Kidney epithelial cell (primary cell): ENCODE data around the gene C12orf50. TPM values are rescaled to one million over a fixed set of nuclear protein-coding genes. Genes with fewer than 3 reads are reported as not detected.

Experiments used
- DNase-seq: peaks from one replicate; pipeline ENCODE4 v3.0.0-alpha.2; 2010; ENCODE audit warnings: low read depth
- H3K27me3 ChIP-seq: 2 replicates; pipeline ENCODE4 v1.6.0; 2011; ENCODE audit warnings: low read length; ENCODE audit not compliant: control insufficient read depth, insufficient read depth
- H3K36me3 ChIP-seq: 2 replicates; pipeline ENCODE4 v1.5.1; 2011; ENCODE audit warnings: low read length; ENCODE audit not compliant: control insufficient read depth, insufficient read depth
- H3K4me3 ChIP-seq: 2 replicates; pipeline ENCODE4 v1.5.1; 2011; ENCODE audit warnings: low read depth, mild to moderate bottlenecking, control low read depth, low read length
- total RNA-seq: library from RNA; depleted of rRNA; stranded (reverse); fragments of >200 nt; gene quantifications from 2 replicates; pipeline ENCODE4 v1.2.3, GENCODE V29; 2015
- TF ChIP-seq, protein P1 (sequence below): IDR thresholded peaks from 2 replicates; pipeline ENCODE4 v1.5.1; 2011; ENCODE audit warnings: mild to moderate bottlenecking, moderate library complexity, low read length, control low read depth, inconsistent platforms; ENCODE audit not compliant: insufficient read depth, poor library complexity, severe bottlenecking

C12orf50 gene
- total RNA-seq, 1 donor from 2014 or later = not detected

DNA sequence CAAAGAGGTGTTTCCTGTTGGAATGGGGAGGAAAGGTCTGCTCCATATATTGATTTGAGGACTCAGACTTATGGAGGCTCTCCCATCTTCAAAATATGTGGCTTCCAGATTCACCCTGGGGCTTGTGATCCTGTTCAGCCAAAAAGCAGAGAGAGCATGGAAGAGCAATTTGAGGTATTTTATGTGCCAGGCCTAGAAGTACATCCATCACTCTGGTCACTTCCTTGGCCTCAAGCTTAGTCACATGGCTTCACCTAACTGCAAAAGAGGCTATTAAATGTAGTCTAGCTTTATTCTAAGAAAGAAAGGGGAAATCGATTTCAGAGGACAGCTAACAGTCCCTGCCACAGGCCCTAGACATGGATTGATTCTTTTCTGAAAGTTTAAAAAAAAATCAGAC, 86.2 kb downstream of the C12orf50 start:
- H3K4me3 ChIP-seq = no peak overlapping the region
- H3K36me3 ChIP-seq = no peaks in the 10 kb centered on the region
- TF ChIP-seq, protein P1, sequence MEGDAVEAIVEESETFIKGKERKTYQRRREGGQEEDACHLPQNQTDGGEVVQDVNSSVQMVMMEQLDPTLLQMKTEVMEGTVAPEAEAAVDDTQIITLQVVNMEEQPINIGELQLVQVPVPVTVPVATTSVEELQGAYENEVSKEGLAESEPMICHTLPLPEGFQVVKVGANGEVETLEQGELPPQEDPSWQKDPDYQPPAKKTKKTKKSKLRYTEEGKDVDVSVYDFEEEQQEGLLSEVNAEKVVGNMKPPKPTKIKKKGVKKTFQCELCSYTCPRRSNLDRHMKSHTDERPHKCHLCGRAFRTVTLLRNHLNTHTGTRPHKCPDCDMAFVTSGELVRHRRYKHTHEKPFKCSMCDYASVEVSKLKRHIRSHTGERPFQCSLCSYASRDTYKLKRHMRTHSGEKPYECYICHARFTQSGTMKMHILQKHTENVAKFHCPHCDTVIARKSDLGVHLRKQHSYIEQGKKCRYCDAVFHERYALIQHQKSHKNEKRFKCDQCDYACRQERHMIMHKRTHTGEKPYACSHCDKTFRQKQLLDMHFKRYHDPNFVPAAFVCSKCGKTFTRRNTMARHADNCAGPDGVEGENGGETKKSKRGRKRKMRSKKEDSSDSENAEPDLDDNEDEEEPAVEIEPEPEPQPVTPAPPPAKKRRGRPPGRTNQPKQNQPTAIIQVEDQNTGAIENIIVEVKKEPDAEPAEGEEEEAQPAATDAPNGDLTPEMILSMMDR = no peak
- H3K27me3 ChIP-seq = no peaks in the 10 kb centered on the region
- DNase-seq = no peak

DNA sequence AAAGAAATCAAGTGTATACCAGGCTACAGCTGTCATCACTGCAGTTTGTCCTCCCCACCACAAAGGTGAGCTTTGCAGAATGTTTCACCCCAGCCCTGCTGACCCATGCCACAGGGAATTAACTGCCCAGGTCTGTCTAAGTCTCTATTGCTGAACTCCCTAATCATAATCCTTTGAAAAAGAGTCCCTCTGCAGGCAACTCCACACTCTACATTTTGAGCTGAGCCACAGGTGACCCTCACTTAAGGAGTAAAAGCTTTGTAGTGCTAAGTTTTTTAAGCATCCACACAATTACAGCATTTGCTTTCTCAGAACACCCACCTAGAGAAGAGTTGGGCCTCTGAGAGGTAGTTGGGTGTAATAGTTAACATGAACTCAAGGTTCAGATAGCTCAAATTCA, 90.0 kb downstream of the C12orf50 start:
- H3K4me3 ChIP-seq = no peak overlapping the region
- TF ChIP-seq, protein P1 = no peak
- no peaks in the 10 kb centered on the region for H3K27me3 ChIP-seq
- no peak for DNase-seq
- no peaks in the 10 kb centered on the region for H3K36me3 ChIP-seq

GRCh38 chr12:87935216-87935615, 94.0 kb downstream of the C12orf50 start:
- no peak for DNase-seq
- H3K27me3 ChIP-seq = no peaks in the 10 kb centered on the region
- TF ChIP-seq, protein P1 = no peak
- no peaks in the 10 kb centered on the region for H3K36me3 ChIP-seq
- H3K4me3 ChIP-seq = no peak overlapping the region

- Histone ChIP-seq H3K27me3 (no peaks in the 10 kb centered on the region), H3K36me3 (no peaks in the 10 kb centered on the region), H3K4me3 (no peak overlapping the region)
- TF ChIP-seq, protein P1 = no peak
- DNase-seq = no peak
These were observed 95.2 kb downstream of the C12orf50 start for GRCh38 chr12:87933991-87934390.

DNA sequence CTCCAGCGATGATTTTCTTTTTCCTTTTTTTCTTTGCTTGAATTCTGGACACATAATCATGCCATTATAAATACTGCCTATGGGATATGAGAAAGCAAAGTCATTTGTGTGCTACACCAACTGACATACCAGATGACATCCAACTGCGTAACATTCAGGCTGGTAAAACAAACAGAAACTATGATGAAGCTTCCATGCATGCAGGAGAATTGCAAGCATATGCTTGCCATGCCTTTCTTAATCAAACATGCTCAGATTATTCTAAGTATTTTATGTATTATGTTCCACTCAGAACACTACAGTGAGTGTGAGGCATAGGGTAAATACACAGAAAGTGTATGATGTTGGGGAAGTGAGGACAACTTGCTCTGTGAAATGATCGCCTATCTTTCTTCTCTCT, 97.4 kb downstream of the C12orf50 start:
- TF ChIP-seq, protein P1 = no peak
- Histone ChIP-seq H3K36me3 (no peaks in the 10 kb centered on the region), H3K27me3 (no peaks in the 10 kb centered on the region), H3K4me3 (no peak overlapping the region)
- no peak for DNase-seq

GRCh38 chr12:87930627-87931026, 98.6 kb downstream of the C12orf50 start:
- DNase-seq = no peak
- TF ChIP-seq, protein P1 = no peak
- no peaks in the 10 kb centered on the region for H3K27me3 ChIP-seq

More at GRCh38 chr12:87930627-87931026, 98.6 kb downstream of the C12orf50 start:
- Histone ChIP-seq H3K36me3 (no peaks in the 10 kb centered on the region), H3K4me3 (no peak overlapping the region)

Other genes starting within 250 kb of the C12orf50 start
- 17.7 and 19.3 TPM in 2 replicates for gene CEP290, start 112.7 kb upstream of the C12orf50 start, total RNA-seq
- 19.0 and 25.8 TPM in 2 replicates for gene TMTC3, start 112.9 kb upstream of the C12orf50 start, total RNA-seq